Loucy (cell line): ENCODE measurements around the gene CASZ1.

Experiments used
- CTCF ChIP-seq: fragments of 200-600 bp; sonication (generic); conservative IDR thresholded peaks from 2 replicates; pipeline ENCODE4 v1.5.1; 2014; ENCODE audit warnings: mild to moderate bottlenecking, antibody characterized with exemption, low read length
- EZH2phosphoT487 ChIP-seq: fragments of 200-600 bp; IDR thresholded peaks from 2 replicates; pipeline ENCODE4 v1.6.1; 2018; ENCODE audit warnings: antibody characterized with exemption, mild to moderate bottlenecking, moderate library complexity, borderline replicate concordance

- TF ChIP-seq CTCF, result no peak
- no peak for TF ChIP-seq EZH2phosphoT487
Observed at GRCh38 chr1:10744654-10745238, 51.7 kb downstream of the CASZ1 start.
